Kidney (tissue), 14 donors: Measurements from ENCODE around the gene ACOX3. TPM values are rescaled to one million over a fixed set of nuclear protein-coding genes. Genes with fewer than 3 reads are reported as not detected.

Experiments used
- DNase-seq, 5 donors: peaks; one replicate each; pipeline ENCODE4 v3.0.0-alpha.2; 2013 to 2020
- FAIRE-seq: peaks from 2 replicates; lab custom pipeline; 2012; peaks lifted over from hg19 to GRCh38; lab: Jason Lieb, UNC
- H3K27ac ChIP-seq, 2 donors: one replicate each; pipeline ENCODE4 v1.7.0; 2013; ENCODE audit warnings: low read depth in 2 of 2, low read length in 2 of 2, inconsistent platforms in 1 of 2
- H3K27me3 ChIP-seq: one replicate; pipeline ENCODE4 v1.7.1; 2013; ENCODE audit warnings: low read length, inconsistent platforms; ENCODE audit not compliant: control insufficient read depth, insufficient read depth
- H3K36me3 ChIP-seq, 3 donors: one replicate each; pipeline versions ENCODE4 v1.7.0 to v1.7.1; 2013; ENCODE audit warnings: low read length in 3 of 3, control low read depth in 1 of 3, inconsistent platforms in 1 of 3; ENCODE audit not compliant: insufficient read depth in 3 of 3, control insufficient read depth in 2 of 3
- H3K4me1 ChIP-seq, 3 donors: one replicate each; pipeline versions ENCODE4 v1.7.0 to v1.7.1; 2013; ENCODE audit warnings: low read length in 3 of 3, inconsistent platforms in 1 of 3, low read depth in 1 of 3; ENCODE audit not compliant: control insufficient read depth in 2 of 3, insufficient read depth in 2 of 3
- H3K4me3 ChIP-seq, 3 donors: one replicate each; pipeline versions ENCODE4 v1.7.0 to v1.8.1; 2013; ENCODE audit warnings: low read length in 3 of 3, control low read depth in 1 of 3, inconsistent platforms in 1 of 3
- H3K9ac ChIP-seq, 3 donors: one replicate each; pipeline versions ENCODE4 v1.7.0 to v1.7.1; 2013; ENCODE audit warnings: low read length in 3 of 3, control low read depth in 1 of 3, inconsistent platforms in 1 of 3
- H3K9me3 ChIP-seq, 3 donors: one replicate each; pipeline versions ENCODE4 v1.7.0 to v1.7.1; 2013; ENCODE audit warnings: low read length in 3 of 3, control low read depth in 1 of 3, inconsistent platforms in 1 of 3; ENCODE audit not compliant: control insufficient read depth in 2 of 3, insufficient read depth in 1 of 3
- intact Hi-C: fragments of 100-400 bp; cut with DNase I; formaldehyde crosslinking; loops from one replicate; pipeline ENCODE4 v1.11.1; 2022
- polyA plus RNA-seq: library from polyadenylated mRNA; stranded (reverse); fragments of 350-450 nt; fragmentation: Illumina TruSeq; extraction: RNeasy Lipid Tissue Mini Kit (QIAGEN cat#74804); gene quantifications from one replicate; pipeline ENCODE4 v1.2.3, GENCODE V29; 2014; ENCODE audit warnings: low read depth, low replicate concordance; ENCODE audit not compliant: insufficient read depth
- total RNA-seq: library from RNA; stranded (reverse); fragmentation: NEBNext Ultra II Directional; extraction: Animal tissue kit (Norgen Biotek cat#: 25700); gene quantifications from one replicate; pipeline ENCODE4 v1.2.1, GENCODE V29; 2021
- TF ChIP-seq, protein P1 (sequence below): IDR thresholded peaks from 3 replicates; pipeline ENCODE4 v1.5.1; 2012; ENCODE audit warnings: mild to moderate bottlenecking, moderate library complexity, borderline replicate concordance; ENCODE audit not compliant: insufficient read depth; ENCODE audit errors: extremely low read depth
- donor health status: control.
- donor health status: control.
- donor health status: control.
- donor health status: control.
- donor health status: control.
- donor health status: DM: yes; HTN: yes; CAD: no.
- donor health status: Normal renal cell carcinoma (clear cell type).

The ACOX3 gene
- total and polyA plus RNA-seq, 2 donors from 2014 or later: 10.1 to 21.7 TPM

GRCh38 chr4:8394061-8394519 is 46.4 kb downstream of the ACOX3 start:
- intact Hi-C loops: loop anchor here (10.0 kb wide), 1 partner anchor 129 kb away; the partner anchor contains the start of gene HTRA3

DNA sequence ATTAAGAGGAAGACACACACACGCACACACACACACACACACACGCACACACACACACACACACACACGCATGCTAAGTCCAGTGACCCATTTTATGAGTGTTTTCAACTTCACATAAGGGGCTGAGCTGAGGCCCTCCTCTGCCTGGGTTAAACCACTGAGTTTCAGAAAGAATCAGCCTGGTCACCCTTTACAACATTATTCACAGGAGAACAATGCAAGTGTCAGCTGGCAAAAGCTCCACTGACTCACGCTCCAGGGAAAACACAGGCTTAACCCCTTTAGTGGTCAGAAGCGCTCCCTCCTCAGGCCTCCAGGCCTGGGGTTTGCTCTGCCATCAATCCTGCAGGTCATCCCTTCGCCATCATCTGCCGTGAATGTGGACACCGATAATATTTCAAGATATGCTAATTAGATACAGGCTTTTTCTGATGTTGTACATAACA is 46.9 kb downstream of the ACOX3 start:
- FAIRE-seq: no peak
- no peaks in the 10 kb centered on the region for H3K9me3 ChIP-seq
- H3K27ac ChIP-seq: no peak overlapping the region
- H3K4me1 ChIP-seq: peaks cover 7 to 12% (median 7%) of the 10 kb centered on the region in 3 donors
- H3K27me3 ChIP-seq: no peaks in the 10 kb centered on the region
- peak overlapping the region in 1 of 3 donors; percentile 46 for H3K9ac ChIP-seq
- peak overlapping the region in 1 of 3 donors; percentile 32 for H3K4me3 ChIP-seq
- DNase-seq: peak in 3 of 5 donors; percentile 38 to 82 (median 56)
- TF ChIP-seq, protein P1, sequence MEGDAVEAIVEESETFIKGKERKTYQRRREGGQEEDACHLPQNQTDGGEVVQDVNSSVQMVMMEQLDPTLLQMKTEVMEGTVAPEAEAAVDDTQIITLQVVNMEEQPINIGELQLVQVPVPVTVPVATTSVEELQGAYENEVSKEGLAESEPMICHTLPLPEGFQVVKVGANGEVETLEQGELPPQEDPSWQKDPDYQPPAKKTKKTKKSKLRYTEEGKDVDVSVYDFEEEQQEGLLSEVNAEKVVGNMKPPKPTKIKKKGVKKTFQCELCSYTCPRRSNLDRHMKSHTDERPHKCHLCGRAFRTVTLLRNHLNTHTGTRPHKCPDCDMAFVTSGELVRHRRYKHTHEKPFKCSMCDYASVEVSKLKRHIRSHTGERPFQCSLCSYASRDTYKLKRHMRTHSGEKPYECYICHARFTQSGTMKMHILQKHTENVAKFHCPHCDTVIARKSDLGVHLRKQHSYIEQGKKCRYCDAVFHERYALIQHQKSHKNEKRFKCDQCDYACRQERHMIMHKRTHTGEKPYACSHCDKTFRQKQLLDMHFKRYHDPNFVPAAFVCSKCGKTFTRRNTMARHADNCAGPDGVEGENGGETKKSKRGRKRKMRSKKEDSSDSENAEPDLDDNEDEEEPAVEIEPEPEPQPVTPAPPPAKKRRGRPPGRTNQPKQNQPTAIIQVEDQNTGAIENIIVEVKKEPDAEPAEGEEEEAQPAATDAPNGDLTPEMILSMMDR: no peak
- H3K36me3 ChIP-seq: peaks cover 0 to 24% (median 14%) of the 10 kb centered on the region in 3 donors
- intact Hi-C loops: loop anchor here (10.0 kb wide), 1 partner anchor 129 kb away; the partner anchor contains the start of gene HTRA3

More at GRCh38 chr4:8394061-8394519, 46.4 kb downstream of the ACOX3 start:
- Histone ChIP-seq H3K36me3 (peaks cover 0 to 24% (median 14%) of the 10 kb centered on the region in 3 donors), H3K4me3 (peak overlapping the region in 1 of 3 donors; percentile 32), H3K9me3 (no peaks in the 10 kb centered on the region), H3K4me1 (peaks cover 7 to 12% (median 7%) of the 10 kb centered on the region in 3 donors), H3K27me3 (no peaks in the 10 kb centered on the region), H3K9ac (peak overlapping the region in 1 of 3 donors; percentile 46), H3K27ac (no peak overlapping the region)
- TF ChIP-seq, protein P1: no peak
- no peak for FAIRE-seq
- peak in 4 of 5 donors; percentile 57 to 89 (median 72) for DNase-seq

GRCh38 chr4:8392591-8393190 is 47.8 kb downstream of the ACOX3 start:
- peaks cover 0 to 26% (median 14%) of the 10 kb centered on the region in 3 donors for H3K36me3 ChIP-seq
- H3K27ac ChIP-seq: no peak overlapping the region
- H3K9me3 ChIP-seq: no peaks in the 10 kb centered on the region
- no peak overlapping the region for H3K4me3 ChIP-seq
- H3K9ac ChIP-seq: no peak overlapping the region
- no peaks in the 10 kb centered on the region for H3K27me3 ChIP-seq
- intact Hi-C loops: loop anchor here (10.0 kb wide), 1 partner anchor 128 kb away; the partner anchor contains the start of gene HTRA3
- TF ChIP-seq, protein P1: no peak
- FAIRE-seq (no peak), DNase-seq (no peak)
- peaks cover 7 to 12% (median 7%) of the 10 kb centered on the region in 3 donors for H3K4me1 ChIP-seq
